T-helper 1 cell treated with Interleukin-12 subunit alpha and Interleukin-12 subunit beta and Interleukin-4 antibody, amounts not matched to agents 30 ng/mL and 1 ng/mL, for 36 hours (primary cell): ENCODE measurements around the gene MAP4K5. TPM values are rescaled to one million over a fixed set of nuclear protein-coding genes. Genes with fewer than 3 reads are reported as not detected.

Experiments used
- intact Hi-C: fragments of 100-400 bp; cut with micrococcal nuclease; formaldehyde crosslinking; loops from one replicate; pipeline ENCODE4 v1.15.1; 2024
- total RNA-seq: library from RNA; stranded (reverse); gene quantifications from 2 replicates; pipeline ENCODE4 v1.2.3, GENCODE V29; 2022

MAP4K5 gene
- total RNA-seq, 1 donor from 2014 or later, result 20.6 TPM

GRCh38 chr14:50375760-50376159 is 156.6 kb downstream of the MAP4K5 start:
- intact Hi-C loops, result no loop called here

- intact Hi-C loops, result no loop called here
These were observed 158.4 kb downstream of the MAP4K5 start for GRCh38 chr14:50373959-50374358.

- intact Hi-C loops, result no loop called here
These were observed 160.8 kb downstream of the MAP4K5 start for GRCh38 chr14:50371546-50371945.

Other genes with a start within 250 kb of the MAP4K5 start
- 9.8 and 11.6 TPM in 2 replicates for gene L2HGDH, start 220.3 kb downstream of the MAP4K5 start, total RNA-seq
- gene DMAC2L, start 220.2 kb downstream of the MAP4K5 start, total RNA-seq, result 15.6 and 16.9 TPM in 2 replicates
- gene CDKL1, start 135.7 kb downstream of the MAP4K5 start, total RNA-seq, result 7.5 and 9.9 TPM in 2 replicates
- gene ATL1, start 27.6 kb upstream of the MAP4K5 start, total RNA-seq, result 0.56 and 1.5 TPM in 2 replicates
- gene SAV1, start 135.7 kb upstream of the MAP4K5 start, total RNA-seq, result 6.4 and 7.7 TPM in 2 replicates